ENCODE measurements around the gene TMPRSS11D. TPM values are rescaled to one million over a fixed set of nuclear protein-coding genes. Genes with fewer than 3 reads are reported as not detected.

TMPRSS11D gene
- total RNA-seq, 1 experiment from 2014 or later = not detected

GRCh38 chr4:67880866-67881610 lies 2.8 kb downstream of the TMPRSS11D start:
- TF ChIP-seq EZH2 (IDR thresholded peaks at IDR 0.05; ENCODE audit: borderline replicate concordance, low read depth, low read length, poor library complexity, severe bottlenecking) (no peak), CTCF (conservative IDR thresholded peaks at IDR 0.05; ENCODE audit: low read depth, low read length) (no peak)
- Histone ChIP-seq H3K4me3 (ENCODE audit: low read depth, low read length, poor library complexity, severe bottlenecking) (no peak overlapping the region), H3K27me3 (replicated peaks; ENCODE audit: insufficient read depth, low read depth, low read length, poor library complexity) (no peaks in the 10 kb centered on the region), H3K36me3 (ENCODE audit: insufficient read depth, low read length, poor library complexity, severe bottlenecking) (no peaks in the 10 kb centered on the region), H3K27ac (ENCODE audit: low read depth, low read length, poor library complexity, severe bottlenecking) (no peak overlapping the region), H3K9me3 (ENCODE audit: low read depth, low read length, poor library complexity, severe bottlenecking) (no peaks in the 10 kb centered on the region), H3K4me1 (ENCODE audit: insufficient read depth, low read length, poor library complexity, severe bottlenecking) (no peaks in the 10 kb centered on the region)
- CTCF ChIA-PET = no interaction called here
- POLR2A ChIA-PET (ENCODE audit: low non-redundant PET) = no interaction called here
- intact Hi-C loops (cut with micrococcal nuclease; ENCODE audit: unreplicated experiment) = no loop called here
- no TSS peak for BruUV-seq (replicated peaks)
- DNase-seq (ENCODE audit: low spot score) = no peak

GRCh38 chr4:67879486-67879885 lies 4.3 kb downstream of the TMPRSS11D start:
- Histone ChIP-seq H3K4me1 (ENCODE audit: insufficient read depth, low read length, poor library complexity, severe bottlenecking) (no peaks in the 10 kb centered on the region), H3K27ac (ENCODE audit: low read depth, low read length, poor library complexity, severe bottlenecking) (no peak overlapping the region), H3K9me3 (ENCODE audit: low read depth, low read length, poor library complexity, severe bottlenecking) (no peaks in the 10 kb centered on the region), H3K36me3 (ENCODE audit: insufficient read depth, low read length, poor library complexity, severe bottlenecking) (no peaks in the 10 kb centered on the region), H3K27me3 (replicated peaks; ENCODE audit: insufficient read depth, low read depth, low read length, poor library complexity) (no peaks in the 10 kb centered on the region), H3K4me3 (ENCODE audit: low read depth, low read length, poor library complexity, severe bottlenecking) (no peak overlapping the region)
- no TSS peak for BruUV-seq (replicated peaks)
- POLR2A ChIA-PET (ENCODE audit: low non-redundant PET) = no interaction called here
- DNase-seq (ENCODE audit: low spot score) = no peak
- intact Hi-C loops (cut with micrococcal nuclease; ENCODE audit: unreplicated experiment) = no loop called here
- TF ChIP-seq EZH2 (IDR thresholded peaks at IDR 0.05; ENCODE audit: borderline replicate concordance, low read depth, low read length, poor library complexity, severe bottlenecking) (no peak), CTCF (conservative IDR thresholded peaks at IDR 0.05; ENCODE audit: low read depth, low read length) (no peak)
- CTCF ChIA-PET = no interaction called here

- H3K36me3 ChIP-seq (ENCODE audit: insufficient read depth, low read length, poor library complexity, severe bottlenecking) = no peaks in the 10 kb centered on the region
- no peaks in the 10 kb centered on the region for H3K27me3 ChIP-seq (replicated peaks; ENCODE audit: insufficient read depth, low read depth, low read length, poor library complexity)
- no peak for DNase-seq (ENCODE audit: low spot score)
- TF ChIP-seq EZH2 (IDR thresholded peaks at IDR 0.05; ENCODE audit: borderline replicate concordance, low read depth, low read length, poor library complexity, severe bottlenecking) = no peak
- TF ChIP-seq CTCF (conservative IDR thresholded peaks at IDR 0.05; ENCODE audit: low read depth, low read length) = no peak
- CTCF ChIA-PET = no interaction called here
- H3K4me3 ChIP-seq (ENCODE audit: low read depth, low read length, poor library complexity, severe bottlenecking) = no peak overlapping the region
- H3K4me1 ChIP-seq (ENCODE audit: insufficient read depth, low read length, poor library complexity, severe bottlenecking) = no peaks in the 10 kb centered on the region
- no peak overlapping the region for H3K27ac ChIP-seq (ENCODE audit: low read depth, low read length, poor library complexity, severe bottlenecking)
- no TSS peak for BruUV-seq (replicated peaks)
- intact Hi-C loops (cut with micrococcal nuclease; ENCODE audit: unreplicated experiment) = no loop called here
- POLR2A ChIA-PET (ENCODE audit: low non-redundant PET) = no interaction called here
- H3K9me3 ChIP-seq (ENCODE audit: low read depth, low read length, poor library complexity, severe bottlenecking) = no peaks in the 10 kb centered on the region
Observed at GRCh38 chr4:67877086-67877485, 6.7 kb downstream of the TMPRSS11D start.

All from A673 (cell line).